Measurements from ENCODE around the gene SLC4A8. TPM values are rescaled to one million over a fixed set of nuclear protein-coding genes. Genes with fewer than 3 reads are reported as not detected.

The SLC4A8 gene
- total and polyA plus RNA-seq, 8 donors, result 1.0 to 5.5 (median 2.7) TPM

DNA sequence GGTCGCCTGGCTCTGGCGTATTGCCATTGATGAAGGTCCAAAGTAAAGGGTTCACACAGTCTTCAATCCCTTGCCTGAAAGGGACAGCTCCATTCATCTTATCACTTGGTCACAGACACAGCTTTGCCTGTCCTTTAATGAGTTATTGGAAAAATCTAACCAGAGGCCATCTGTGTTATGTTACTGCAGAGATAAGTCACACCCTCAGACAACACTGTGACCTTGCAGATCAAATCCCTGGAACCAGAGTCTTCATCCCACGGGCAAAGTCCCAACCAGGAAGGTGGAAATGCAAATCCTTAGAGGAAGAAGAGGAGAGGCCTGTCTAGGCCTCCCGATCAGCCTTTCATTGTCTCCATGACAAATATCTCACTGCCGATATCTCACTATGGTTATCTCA is 98.1 kb downstream of the SLC4A8 start:
- FAIRE-seq (no peak), ATAC-seq (no peak)
- intact Hi-C loops (cut with DNase I), result loop anchor here in 2 of 3 donors (10.0 kb wide), 1 partner anchor 98 kb away; the partner anchor contains the start of gene SLC4A8 (in 2 of the 2)

GRCh38 chr12:51524386-51524901 is 99.8 kb downstream of the SLC4A8 start:
- intact Hi-C loops (cut with DNase I), result loop anchor here in 2 of 3 donors (10.0 kb wide), 1 partner anchor 100 kb away; the partner anchor contains the start of gene SLC4A8 (in 2 of the 2)
- no peaks in the 10 kb centered on the region for H3K4me1 ChIP-seq
- 79 to 86% methylated on average over 6 of the region's 6 CpGs for WGBS, 2 donors

More for the DNA sequence above, 98.1 kb downstream of the SLC4A8 start:
- H3K27ac ChIP-seq, result no peak overlapping the region
- H3K27me3 ChIP-seq, result no peaks in the 10 kb centered on the region
- no peaks in the 10 kb centered on the region for H3K36me3 ChIP-seq
- H3K4me1 ChIP-seq, result no peaks in the 10 kb centered on the region
- 53 to 61% methylated on average over 5 of the region's 5 CpGs for WGBS, 2 donors
- no peak overlapping the region for H3K4me3 ChIP-seq
- TF ChIP-seq, protein P1, sequence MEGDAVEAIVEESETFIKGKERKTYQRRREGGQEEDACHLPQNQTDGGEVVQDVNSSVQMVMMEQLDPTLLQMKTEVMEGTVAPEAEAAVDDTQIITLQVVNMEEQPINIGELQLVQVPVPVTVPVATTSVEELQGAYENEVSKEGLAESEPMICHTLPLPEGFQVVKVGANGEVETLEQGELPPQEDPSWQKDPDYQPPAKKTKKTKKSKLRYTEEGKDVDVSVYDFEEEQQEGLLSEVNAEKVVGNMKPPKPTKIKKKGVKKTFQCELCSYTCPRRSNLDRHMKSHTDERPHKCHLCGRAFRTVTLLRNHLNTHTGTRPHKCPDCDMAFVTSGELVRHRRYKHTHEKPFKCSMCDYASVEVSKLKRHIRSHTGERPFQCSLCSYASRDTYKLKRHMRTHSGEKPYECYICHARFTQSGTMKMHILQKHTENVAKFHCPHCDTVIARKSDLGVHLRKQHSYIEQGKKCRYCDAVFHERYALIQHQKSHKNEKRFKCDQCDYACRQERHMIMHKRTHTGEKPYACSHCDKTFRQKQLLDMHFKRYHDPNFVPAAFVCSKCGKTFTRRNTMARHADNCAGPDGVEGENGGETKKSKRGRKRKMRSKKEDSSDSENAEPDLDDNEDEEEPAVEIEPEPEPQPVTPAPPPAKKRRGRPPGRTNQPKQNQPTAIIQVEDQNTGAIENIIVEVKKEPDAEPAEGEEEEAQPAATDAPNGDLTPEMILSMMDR (IDR thresholded peaks at IDR 0.05), result no peak
- no peak for DNase-seq
- no peaks in the 10 kb centered on the region for H3K9me3 ChIP-seq

GRCh38 chr12:51525518-51525917 is 100.9 kb downstream of the SLC4A8 start:
- no peaks in the 10 kb centered on the region for H3K36me3 ChIP-seq
- intact Hi-C loops (cut with DNase I), result loop anchor here in 2 of 3 donors (10.0 kb wide), 1 partner anchor 101 kb away; the partner anchor contains the start of gene SLC4A8 (in 2 of the 2)
- H3K27me3 ChIP-seq, result no peaks in the 10 kb centered on the region
- WGBS, 2 donors, result 95 to 99% methylated on average over 11 of the region's 11 CpGs
- H3K27ac ChIP-seq, result no peak overlapping the region
- TF ChIP-seq, protein P1 (IDR thresholded peaks at IDR 0.05), result no peak
- ATAC-seq (no peak), DNase-seq (no peak), FAIRE-seq (no peak)
- no peak overlapping the region for H3K4me3 ChIP-seq
- no peaks in the 10 kb centered on the region for H3K4me1 ChIP-seq
- no peaks in the 10 kb centered on the region for H3K9me3 ChIP-seq

More at GRCh38 chr12:51524386-51524901, 99.8 kb downstream of the SLC4A8 start:
- peak in 1 of 4 donors; percentile 24 for ATAC-seq
- TF ChIP-seq, protein P1 (IDR thresholded peaks at IDR 0.05), result no peak
- Histone ChIP-seq H3K27me3 (no peaks in the 10 kb centered on the region), H3K9me3 (no peaks in the 10 kb centered on the region), H3K4me3 (no peak overlapping the region), H3K27ac (no peak overlapping the region), H3K36me3 (no peaks in the 10 kb centered on the region)
- no peak for FAIRE-seq
- DNase-seq, result no peak

DNA sequence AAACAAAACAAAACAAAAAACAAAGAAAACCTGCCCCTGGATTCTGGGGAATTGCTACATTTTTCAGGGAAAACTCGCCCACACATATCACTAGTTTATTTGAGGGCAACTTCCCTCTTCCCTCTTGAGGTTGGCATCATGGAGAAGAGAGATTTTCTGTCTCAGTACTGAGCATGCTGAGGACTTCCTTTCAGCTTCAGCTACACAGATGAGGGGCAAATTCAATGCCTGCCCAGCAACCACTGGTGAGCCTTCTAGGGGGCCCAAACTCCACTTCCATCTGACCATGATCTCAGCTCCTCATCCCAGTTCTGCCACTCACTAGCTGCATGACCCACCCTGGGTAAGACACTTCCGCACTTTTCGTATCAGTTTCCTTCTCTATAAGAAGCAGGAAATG is 103.3 kb downstream of the SLC4A8 start:
- Histone ChIP-seq H3K4me3 (no peak overlapping the region), H3K27ac (no peak overlapping the region), H3K4me1 (peaks cover 0 to 3% (median 0%) of the 10 kb centered on the region in 3 donors), H3K27me3 (no peaks in the 10 kb centered on the region), H3K9me3 (no peaks in the 10 kb centered on the region), H3K36me3 (no peaks in the 10 kb centered on the region)
- TF ChIP-seq, protein P1 (IDR thresholded peaks at IDR 0.05), result no peak
- ATAC-seq (no peak), FAIRE-seq (no peak), DNase-seq (no peak)
- 89% methylated on average over 3 of the region's 3 CpGs for WGBS, 2 donors
- intact Hi-C loops (cut with DNase I), result loop anchor here in 2 of 3 donors (10.0 kb wide), 1 partner anchor 103 kb away; the partner anchor contains the start of gene SLC4A8 (in 2 of the 2)

All from pancreas (tissue), 10 donors.